ENCODE results near the gene PDGFB.
A peak's percentile ranks its signal among the peaks of the same experiment; 100 is the strongest.

PDGFB gene

DNA sequence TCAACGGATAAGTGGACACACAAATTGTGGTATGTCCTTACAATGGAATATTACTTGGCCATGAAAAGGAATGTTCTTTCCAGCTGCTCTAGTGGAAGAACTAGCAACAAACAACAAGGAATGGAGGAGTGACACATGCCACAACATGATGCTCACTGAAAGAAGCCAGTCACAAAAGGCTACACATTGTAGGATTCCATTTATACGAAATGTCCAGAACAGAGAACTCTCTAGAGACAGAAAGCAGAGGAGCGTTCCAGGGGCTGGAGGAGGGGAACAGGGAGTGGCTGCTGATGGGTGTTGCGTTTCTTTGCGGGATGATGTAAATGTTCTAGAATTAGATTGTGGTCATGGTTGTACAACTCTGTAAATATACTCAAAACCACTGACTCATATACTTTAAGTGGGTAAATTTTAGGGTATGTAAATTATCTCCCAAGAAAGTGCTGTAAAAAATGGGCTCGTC is 32.4 kb upstream of the PDGFB start:
- DNase-seq = no peak

DNA sequence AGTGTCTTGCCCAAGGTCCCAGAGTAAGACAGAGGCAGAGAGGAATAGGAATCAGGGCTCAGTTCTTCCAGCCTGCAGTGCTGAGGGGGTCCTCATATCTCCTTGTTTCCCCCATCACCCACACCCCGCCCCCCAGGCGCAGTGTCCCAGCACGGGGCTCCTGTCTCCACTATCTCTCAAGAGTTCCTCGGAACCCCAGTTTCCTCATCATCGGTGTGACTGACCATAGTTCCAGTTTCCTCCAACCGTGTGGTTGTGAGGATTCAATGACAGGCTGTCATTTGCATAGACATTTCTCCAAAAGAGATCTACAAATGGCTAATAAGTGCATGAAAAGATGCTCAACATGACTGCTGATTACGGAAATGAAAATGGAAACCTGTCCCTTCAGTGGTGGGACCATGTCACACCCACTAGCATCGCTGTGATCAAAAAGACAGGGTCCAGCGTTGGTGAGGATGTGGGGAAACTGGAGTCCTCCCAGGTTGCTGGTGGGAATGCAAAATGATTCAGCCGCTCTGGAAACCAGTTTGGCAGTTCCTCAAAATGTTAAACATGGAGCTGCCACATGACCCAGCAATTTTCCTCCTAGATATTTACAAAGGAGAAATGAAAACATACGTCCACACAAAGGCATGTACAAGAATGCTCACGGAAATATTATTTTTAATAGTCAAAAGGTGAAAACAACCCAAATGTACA is 31.8 kb upstream of the PDGFB start:
- DNase-seq = no peak

- DNase-seq = no peak
Measured at GRCh38 chr22:39275814-39276439, 31.1 kb upstream of the PDGFB start.

- DNase-seq = no peak
Measured at GRCh38 chr22:39273950-39274887, 29.4 kb upstream of the PDGFB start.

DNA sequence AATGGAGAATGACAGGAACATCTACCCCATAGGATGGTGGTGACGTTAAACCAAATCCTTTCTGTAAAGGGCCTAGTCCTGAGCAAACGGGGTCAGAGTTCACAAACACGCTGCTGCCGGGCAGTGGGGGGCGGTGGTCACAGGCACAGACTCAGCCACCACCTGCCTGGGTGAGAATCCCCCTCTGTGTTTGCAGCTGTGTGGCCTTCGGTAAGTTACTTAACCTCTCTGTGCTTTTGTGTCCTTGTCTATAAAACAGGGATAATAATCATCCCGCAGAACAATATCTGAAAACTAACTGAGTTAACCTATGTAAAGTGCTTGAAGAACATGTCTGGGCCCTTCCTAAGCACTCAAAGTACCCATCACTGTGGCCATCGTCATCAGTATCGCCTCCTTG is 26.0 kb upstream of the PDGFB start:
- DNase-seq = no peak

DNA sequence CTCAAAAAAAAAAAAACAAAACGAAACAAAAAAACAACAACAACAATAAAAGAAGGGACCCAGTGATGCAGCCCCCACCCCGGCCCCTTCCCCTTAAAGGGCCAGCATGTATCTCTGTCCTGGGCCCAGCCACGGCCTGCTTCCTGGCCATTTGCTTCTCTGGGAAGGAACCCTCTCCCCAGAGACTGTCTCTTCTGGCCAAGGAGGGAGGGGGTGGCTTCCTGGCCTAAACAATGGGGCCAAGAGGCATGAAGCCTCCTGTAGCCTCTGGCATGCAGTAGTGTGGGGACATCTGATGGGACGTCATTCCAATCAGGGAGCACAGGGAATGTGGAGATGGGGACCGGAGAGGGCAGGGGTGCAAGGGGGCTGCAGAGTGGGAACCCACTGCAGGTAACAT is 25.5 kb upstream of the PDGFB start:
- DNase-seq = no peak

DNA sequence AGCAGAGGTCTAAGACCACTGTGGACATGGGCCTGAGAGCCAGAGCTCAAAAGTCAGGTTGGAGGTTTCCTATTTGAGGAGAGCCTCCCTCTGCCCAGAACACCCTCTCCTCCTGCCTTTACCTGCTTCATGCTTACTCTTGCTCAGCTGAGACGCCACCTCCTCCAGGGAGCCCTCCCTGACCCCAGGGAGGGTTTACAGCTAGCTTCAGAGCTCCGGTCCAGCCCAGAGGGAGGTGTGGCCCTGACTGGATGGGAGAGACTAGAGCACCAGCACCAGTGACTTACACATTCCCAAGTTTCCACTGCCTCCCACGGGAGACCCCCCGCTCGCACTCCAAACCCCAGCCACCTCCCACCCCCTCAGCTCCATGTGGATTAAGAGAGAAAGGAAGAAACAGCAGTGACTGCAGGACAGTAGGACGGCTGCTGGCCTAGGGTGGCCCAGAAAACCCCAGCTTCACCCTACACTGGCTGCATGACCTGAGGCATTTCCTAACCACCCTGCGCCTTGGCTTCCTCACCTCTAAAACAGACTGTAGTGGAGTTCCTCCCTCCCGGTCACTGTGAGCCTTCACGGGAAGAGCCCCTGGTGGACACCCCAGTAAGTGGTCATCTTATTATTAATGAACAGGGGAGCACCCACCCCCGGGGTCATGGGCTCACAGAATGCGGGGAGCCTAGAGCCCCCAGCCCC is 24.5 kb upstream of the PDGFB start:
- DNase-seq = no peak

DNA sequence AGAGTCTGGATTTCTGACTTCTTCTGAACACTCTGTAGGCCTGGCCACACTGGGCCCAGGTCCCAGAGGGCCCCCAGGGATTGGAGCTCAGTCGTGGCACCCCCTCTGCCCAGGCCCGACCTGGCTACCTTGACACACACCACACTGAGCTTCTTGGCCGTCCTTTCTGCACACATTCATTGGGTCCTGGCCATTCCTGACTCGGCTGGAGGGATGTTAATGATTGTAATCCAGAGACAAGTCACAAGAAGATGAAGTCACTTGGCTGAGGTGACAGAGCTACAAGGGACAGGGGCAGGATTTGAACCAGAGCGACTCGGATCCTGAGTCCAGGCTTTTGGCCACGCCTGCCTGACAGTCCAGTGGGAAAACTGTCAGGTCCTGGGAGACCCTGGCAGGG is 23.9 kb upstream of the PDGFB start:
- DNase-seq = no peak

GRCh38 chr22:39267974-39268373 is 23.2 kb upstream of the PDGFB start:
- no peak for DNase-seq

GRCh38 chr22:39266398-39267030 is 21.7 kb upstream of the PDGFB start:
- peak in 9 of 56 donors; percentile 20 to 42 (median 30) for DNase-seq

- DNase-seq = no peak
Measured at GRCh38 chr22:39265143-39265886, 20.5 kb upstream of the PDGFB start.

GRCh38 chr22:39264349-39265038 is 19.7 kb upstream of the PDGFB start:
- peak in 16 of 56 donors; percentile 9 to 57 (median 34) for DNase-seq

- DNase-seq = no peak
Measured at GRCh38 chr22:39263626-39264348, 19.0 kb upstream of the PDGFB start.

DNA sequence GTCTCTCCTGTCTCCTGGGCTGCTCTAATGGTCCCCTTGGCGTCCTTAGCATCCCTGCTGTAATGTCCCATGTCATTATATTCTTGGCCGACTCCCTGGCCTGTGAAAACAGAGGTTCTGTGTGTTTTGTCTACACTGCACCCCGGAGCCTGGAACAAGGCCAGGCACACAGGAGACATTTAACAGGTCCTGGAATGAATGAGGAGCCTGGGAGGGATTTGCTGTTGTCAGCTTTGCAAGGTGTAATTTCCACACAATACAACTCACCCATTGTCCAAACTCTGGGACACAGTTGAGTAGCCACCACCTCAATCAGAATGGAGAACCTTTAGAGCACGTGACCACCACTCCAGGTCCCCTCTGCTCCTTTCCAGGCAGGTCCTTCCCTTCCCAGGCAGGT is 14.9 kb upstream of the PDGFB start:
- DNase-seq = no peak

- DNase-seq = no peak
Measured at GRCh38 chr22:39257901-39258475, 13.2 kb upstream of the PDGFB start.

- no peak for DNase-seq
Measured at GRCh38 chr22:39256979-39257378, 12.2 kb upstream of the PDGFB start.

- no peak for DNase-seq
Measured at GRCh38 chr22:39256186-39256552, 11.4 kb upstream of the PDGFB start.

GRCh38 chr22:39255449-39256185 is 10.8 kb upstream of the PDGFB start:
- no peak for DNase-seq

Measured in amygdala (tissue), 56 donors.